Right atrium auricular region (tissue), 2 donors: Measurements from ENCODE around the gene CLDN6. TPM values are rescaled to one million over a fixed set of nuclear protein-coding genes. Genes with fewer than 3 reads are reported as not detected.

Experiments used
- DNase-seq: peaks from one replicate; pipeline ENCODE4 v3.0.0-alpha.2; 2019; ENCODE audit warnings: low spot score
- H3K27ac ChIP-seq, 2 donors: fragments of 200-600 bp; sonication (generic); 1 replicate in 1 of 2; 2 replicates in 1 of 2; pipeline ENCODE4 v1.5.1; 2016 to 2019
- H3K27me3 ChIP-seq, 2 donors: fragments of 200-600 bp; sonication (generic); one replicate each; pipeline versions ENCODE4 v1.5.1 to v1.6.0; 2017 to 2019
- H3K36me3 ChIP-seq: fragments of 200-600 bp; sonication (generic); one replicate; pipeline ENCODE4 v1.5.1; 2016
- H3K4me1 ChIP-seq, 2 donors: fragments of 200-600 bp; sonication (generic); one replicate each; pipeline versions ENCODE4 v1.5.1 to v1.6.0; 2017 to 2019
- H3K4me3 ChIP-seq, 2 donors: fragments of 200-600 bp; sonication (generic); 1 replicate in 1 of 2; 2 replicates in 1 of 2; pipeline ENCODE4 v1.5.1; 2017 to 2019; ENCODE audit warnings: mild to moderate bottlenecking in 1 of 2, moderate library complexity in 1 of 2
- H3K9me3 ChIP-seq, 2 donors: fragments of 200-600 bp; sonication (generic); one replicate each; pipeline ENCODE4 v1.5.1; 2019
- total RNA-seq, 2 donors: library from RNA; depleted of rRNA; stranded (reverse); fragments of >200 nt; gene quantifications; one replicate each; pipeline ENCODE4 v1.1.0, GENCODE V29; 2016
- TF ChIP-seq, protein P1 (sequence below), 2 donors: fragments of 200-600 bp; sonication (generic); IDR thresholded peaks; one replicate each; pipeline ENCODE4 v1.5.1; 2019; ENCODE audit warnings: antibody characterized with exemption in 2 of 2

CLDN6 gene
- total RNA-seq, 2 donors from 2014 or later: not detected

GRCh38 chr16:2981899-2982250 is 36.1 kb downstream of the CLDN6 start:
- Histone ChIP-seq H3K27me3 (no peaks in the 10 kb centered on the region), H3K9me3 (no peaks in the 10 kb centered on the region), H3K27ac (no peak overlapping the region), H3K4me1 (peaks cover 0 to 51% of the 10 kb centered on the region in 2 donors), H3K4me3 (no peak overlapping the region), H3K36me3 (no peaks in the 10 kb centered on the region)
- DNase-seq: no peak
- TF ChIP-seq, protein P1, sequence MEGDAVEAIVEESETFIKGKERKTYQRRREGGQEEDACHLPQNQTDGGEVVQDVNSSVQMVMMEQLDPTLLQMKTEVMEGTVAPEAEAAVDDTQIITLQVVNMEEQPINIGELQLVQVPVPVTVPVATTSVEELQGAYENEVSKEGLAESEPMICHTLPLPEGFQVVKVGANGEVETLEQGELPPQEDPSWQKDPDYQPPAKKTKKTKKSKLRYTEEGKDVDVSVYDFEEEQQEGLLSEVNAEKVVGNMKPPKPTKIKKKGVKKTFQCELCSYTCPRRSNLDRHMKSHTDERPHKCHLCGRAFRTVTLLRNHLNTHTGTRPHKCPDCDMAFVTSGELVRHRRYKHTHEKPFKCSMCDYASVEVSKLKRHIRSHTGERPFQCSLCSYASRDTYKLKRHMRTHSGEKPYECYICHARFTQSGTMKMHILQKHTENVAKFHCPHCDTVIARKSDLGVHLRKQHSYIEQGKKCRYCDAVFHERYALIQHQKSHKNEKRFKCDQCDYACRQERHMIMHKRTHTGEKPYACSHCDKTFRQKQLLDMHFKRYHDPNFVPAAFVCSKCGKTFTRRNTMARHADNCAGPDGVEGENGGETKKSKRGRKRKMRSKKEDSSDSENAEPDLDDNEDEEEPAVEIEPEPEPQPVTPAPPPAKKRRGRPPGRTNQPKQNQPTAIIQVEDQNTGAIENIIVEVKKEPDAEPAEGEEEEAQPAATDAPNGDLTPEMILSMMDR (IDR thresholded peaks at IDR 0.05): no peak

DNA sequence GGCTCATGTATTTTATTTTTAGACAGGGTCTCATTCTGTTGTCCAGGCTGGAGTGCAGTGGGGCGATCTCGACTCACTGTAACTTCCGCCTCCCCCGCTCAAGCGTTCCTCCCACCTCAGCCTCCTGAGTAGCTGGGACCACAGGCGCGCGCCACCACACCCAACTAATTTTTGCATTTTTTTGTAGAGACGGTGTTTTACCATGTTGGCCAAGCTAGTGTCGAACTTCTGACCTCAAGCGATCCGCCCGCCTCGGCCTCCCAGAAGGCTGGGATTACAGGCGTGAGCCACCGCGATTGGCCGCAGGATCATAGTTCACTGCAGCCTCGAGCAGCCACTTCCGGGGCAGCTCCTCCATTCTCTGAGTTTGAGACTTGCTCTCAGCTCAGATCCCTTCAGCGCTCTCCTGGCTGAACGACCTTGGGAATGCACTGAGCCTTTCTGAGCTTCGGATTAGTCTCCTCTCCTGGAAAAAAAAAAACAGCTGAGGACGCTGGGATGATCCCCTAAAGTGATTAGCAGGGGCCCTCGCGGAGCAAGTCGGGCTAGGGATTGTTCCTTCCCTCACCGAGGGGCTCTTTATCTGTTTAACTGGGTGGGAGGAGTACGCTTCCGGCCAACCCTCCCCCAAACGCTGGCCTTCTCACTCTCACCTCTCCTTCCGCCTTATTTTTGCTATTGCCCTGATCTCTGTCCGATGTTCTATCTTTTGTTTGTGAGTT is 36.6 kb downstream of the CLDN6 start:
- H3K4me3 ChIP-seq: peak overlapping the region in 1 of 2 donors; percentile 81
- H3K27ac ChIP-seq: no peak overlapping the region
- no peaks in the 10 kb centered on the region for H3K36me3 ChIP-seq
- H3K4me1 ChIP-seq: peaks cover 0 to 47% of the 10 kb centered on the region in 2 donors
- H3K27me3 ChIP-seq: no peaks in the 10 kb centered on the region
- no peaks in the 10 kb centered on the region for H3K9me3 ChIP-seq
- TF ChIP-seq, protein P1 (IDR thresholded peaks at IDR 0.05): no peak
- DNase-seq: no peak

DNA sequence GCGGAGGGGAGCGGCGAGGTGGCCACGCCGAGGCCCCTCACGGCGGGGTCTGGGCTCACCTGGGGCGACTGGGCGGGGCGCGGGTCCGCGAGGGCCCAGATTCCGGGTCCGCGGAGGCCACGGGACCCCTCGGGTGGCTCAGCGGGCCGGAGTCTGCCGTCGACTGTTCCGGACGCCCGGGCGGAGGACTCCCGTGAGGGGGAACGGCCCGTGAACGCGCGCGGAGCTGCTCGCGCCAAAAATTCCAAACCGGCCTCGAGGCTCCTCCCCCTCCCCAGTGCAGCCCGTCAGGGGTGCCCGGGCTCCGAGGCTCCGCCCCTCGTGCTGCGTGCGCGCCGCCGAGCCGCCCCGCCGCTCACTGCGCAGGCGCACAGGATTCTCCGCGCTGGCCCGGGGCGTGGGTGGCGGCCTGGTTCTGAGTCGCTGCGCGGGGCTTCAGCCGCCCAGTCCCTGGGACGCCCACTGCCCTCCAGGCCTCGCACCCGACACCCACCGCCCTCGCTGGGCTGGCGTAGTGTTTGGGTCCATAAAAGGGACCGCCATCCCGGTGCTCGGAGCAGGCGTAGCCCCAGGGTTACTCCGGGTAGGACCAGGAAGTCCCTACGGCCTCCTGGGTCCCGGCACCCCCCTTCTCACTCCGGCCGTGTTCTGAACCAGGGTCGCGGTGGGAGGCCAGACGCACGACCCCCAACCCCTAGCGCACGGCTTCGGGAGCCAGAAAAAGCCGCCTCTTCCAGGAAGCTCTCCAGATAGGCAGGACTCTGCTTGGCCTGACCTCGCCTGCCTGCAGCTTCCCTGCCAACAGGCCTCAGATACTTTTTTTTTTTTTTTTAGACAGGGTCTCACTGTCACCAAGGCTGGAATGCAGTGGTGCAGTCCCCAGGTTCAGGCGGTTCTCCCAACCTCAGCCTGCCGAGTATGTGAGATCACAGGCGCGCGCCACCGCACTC is 37.5 kb downstream of the CLDN6 start, which contains the start of gene PKMYT1:
Gene PKMYT1 (minus strand): TSS at position 220 of the 950 bp plus-strand sequence. CDS start 789 bp downstream, outside the sequence.
- DNase-seq: peak; percentile 81
- Histone ChIP-seq H3K27me3 (no peaks in the 10 kb centered on the region), H3K9me3 (no peaks in the 10 kb centered on the region), H3K4me3 (peak within 1 kb of the TSS; percentile 68 to 81), H3K27ac (peak within 1 kb of the TSS; percentile 88), H3K4me1 (peaks cover 0 to 38% of the 10 kb centered on the region in 2 donors), H3K36me3 (no peaks in the 10 kb centered on the region)
- TF ChIP-seq, protein P1 (IDR thresholded peaks at IDR 0.05): no peak

- H3K4me3 ChIP-seq: peak overlapping the region; percentile 68 to 81
- H3K9me3 ChIP-seq: no peaks in the 10 kb centered on the region
- DNase-seq: no peak
- no peaks in the 10 kb centered on the region for H3K36me3 ChIP-seq
- H3K27ac ChIP-seq: no peak overlapping the region
- H3K27me3 ChIP-seq: no peaks in the 10 kb centered on the region
- peaks cover 0 to 31% of the 10 kb centered on the region in 2 donors for H3K4me1 ChIP-seq
- TF ChIP-seq, protein P1 (IDR thresholded peaks at IDR 0.05): no peak
Measured at GRCh38 chr16:2979669-2980226, 38.2 kb downstream of the CLDN6 start.

GRCh38 chr16:2977440-2977839 is 40.5 kb downstream of the CLDN6 start:
- Histone ChIP-seq H3K4me1 (peaks cover 0 to 21% of the 10 kb centered on the region in 2 donors), H3K9me3 (no peaks in the 10 kb centered on the region), H3K4me3 (no peak overlapping the region), H3K27me3 (no peaks in the 10 kb centered on the region), H3K27ac (no peak overlapping the region), H3K36me3 (no peaks in the 10 kb centered on the region)
- TF ChIP-seq, protein P1 (IDR thresholded peaks at IDR 0.05): no peak
- DNase-seq: no peak
